ENCODE results near the gene RARG. TPM values are rescaled to one million over a fixed set of nuclear protein-coding genes. Genes with fewer than 3 reads are reported as not detected.

Gene RARG
- total RNA-seq, 2 experiments from 2014 or later, result 38.1 to 40.3 TPM

- no peaks in the 10 kb centered on the region for H3K27me3 Mint-ChIP-seq
- no peak overlapping the region for H3K27ac Mint-ChIP-seq
- POLR2A ChIA-PET, result interaction anchor here (0.6 to 1.3 kb wide), 4 partner anchors 7 to 83 kb away, joined by 3 to 6 read pairs (median 4); partner anchors contain the start of gene ESPL1
- DNase-seq, result no peak
- ATAC-seq (ENCODE audit: low read depth), result no peak
- H3K9me3 Mint-ChIP-seq, result no peaks in the 10 kb centered on the region
- H3K36me3 Mint-ChIP-seq, result peaks cover 3% of the 10 kb centered on the region
- H3K4me3 Mint-ChIP-seq, result no peak overlapping the region
- H3K4me1 Mint-ChIP-seq, result peaks cover 29% of the 10 kb centered on the region
These were observed 26.8 kb upstream of the RARG start for GRCh38 chr12:53258541-53259539.

- Mint-ChIP-seq H3K27me3 (no peaks in the 10 kb centered on the region), H3K27ac (peak overlapping the region; percentile 28), H3K9me3 (no peaks in the 10 kb centered on the region), H3K4me1 (peaks cover 41% of the 10 kb centered on the region), H3K4me3 (no peak overlapping the region), H3K36me3 (peaks cover 6% of the 10 kb centered on the region)
- ATAC-seq (ENCODE audit: low read depth) (no peak), DNase-seq (no peak)
- POLR2A ChIA-PET, result interaction anchor here (1.1 to 1.5 kb wide), 2 partner anchors 12 to 56 kb away, joined by 4 to 6 read pairs; no protein-coding TSS in a partner anchor
These were observed 24.0 kb upstream of the RARG start for GRCh38 chr12:53255996-53256395.

- Mint-ChIP-seq H3K4me1 (peaks cover 45% of the 10 kb centered on the region), H3K4me3 (peak overlapping the region; percentile 10), H3K27me3 (no peaks in the 10 kb centered on the region), H3K36me3 (peaks cover 6% of the 10 kb centered on the region), H3K9me3 (no peaks in the 10 kb centered on the region), H3K27ac (peak overlapping the region; percentile 72)
- POLR2A ChIA-PET, result interaction anchor here (0.6 to 1.1 kb wide), 2 partner anchors 75 to 100 kb away, joined by 3 to 5 read pairs; partner anchors contain the start of genes CSAD and ZNF740
- ATAC-seq (ENCODE audit: low read depth), result no peak
- no peak for DNase-seq
These were observed 23.0 kb upstream of the RARG start for GRCh38 chr12:53254816-53255545.

DNA sequence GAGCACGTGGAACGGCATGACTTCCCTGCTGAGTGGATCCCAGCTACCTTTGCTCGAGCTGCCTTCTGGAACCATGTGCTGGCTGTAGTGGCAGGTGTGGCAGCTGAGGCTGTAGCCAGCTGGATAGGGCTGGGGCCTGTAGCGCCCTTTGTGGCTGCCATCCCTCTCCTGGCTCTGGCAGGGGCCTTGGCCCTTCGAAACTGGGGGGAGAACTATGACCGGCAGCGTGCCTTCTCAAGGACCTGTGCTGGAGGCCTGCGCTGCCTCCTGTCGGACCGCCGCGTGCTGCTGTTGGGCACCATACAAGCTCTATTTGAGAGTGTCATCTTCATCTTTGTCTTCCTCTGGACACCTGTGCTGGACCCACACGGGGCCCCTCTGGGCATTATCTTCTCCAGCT is 21.3 kb upstream of the RARG start:
- H3K9me3 Mint-ChIP-seq, result no peaks in the 10 kb centered on the region
- peaks cover 6% of the 10 kb centered on the region for H3K36me3 Mint-ChIP-seq
- POLR2A ChIA-PET, result interaction anchor here (0.5 to 3.6 kb wide), 6 partner anchors 12 to 47 kb away, joined by 3 to 25 read pairs (median 10); no protein-coding TSS in a partner anchor
- peak overlapping the region; percentile 98 for H3K4me3 Mint-ChIP-seq
- peak overlapping the region; percentile 95 for H3K27ac Mint-ChIP-seq
- H3K27me3 Mint-ChIP-seq, result no peaks in the 10 kb centered on the region
- H3K4me1 Mint-ChIP-seq, result peaks cover 39% of the 10 kb centered on the region
- DNase-seq (no peak), ATAC-seq (ENCODE audit: low read depth) (no peak)

- Mint-ChIP-seq H3K27me3 (no peaks in the 10 kb centered on the region), H3K27ac (peak overlapping the region; percentile 95), H3K4me1 (peaks cover 39% of the 10 kb centered on the region), H3K36me3 (peaks cover 4% of the 10 kb centered on the region), H3K4me3 (peak overlapping the region; percentile 98), H3K9me3 (no peaks in the 10 kb centered on the region)
- ATAC-seq (ENCODE audit: low read depth) (no peak), DNase-seq (no peak)
- POLR2A ChIA-PET, result interaction anchor here (0.7 to 3.6 kb wide), 8 partner anchors 16 to 71 kb away, joined by 3 to 25 read pairs (median 13); partner anchors contain the start of genes AAAS, CSAD, ESPL1 and ZNF740
These were observed 20.4 kb upstream of the RARG start for GRCh38 chr12:53252349-53252916.

DNA sequence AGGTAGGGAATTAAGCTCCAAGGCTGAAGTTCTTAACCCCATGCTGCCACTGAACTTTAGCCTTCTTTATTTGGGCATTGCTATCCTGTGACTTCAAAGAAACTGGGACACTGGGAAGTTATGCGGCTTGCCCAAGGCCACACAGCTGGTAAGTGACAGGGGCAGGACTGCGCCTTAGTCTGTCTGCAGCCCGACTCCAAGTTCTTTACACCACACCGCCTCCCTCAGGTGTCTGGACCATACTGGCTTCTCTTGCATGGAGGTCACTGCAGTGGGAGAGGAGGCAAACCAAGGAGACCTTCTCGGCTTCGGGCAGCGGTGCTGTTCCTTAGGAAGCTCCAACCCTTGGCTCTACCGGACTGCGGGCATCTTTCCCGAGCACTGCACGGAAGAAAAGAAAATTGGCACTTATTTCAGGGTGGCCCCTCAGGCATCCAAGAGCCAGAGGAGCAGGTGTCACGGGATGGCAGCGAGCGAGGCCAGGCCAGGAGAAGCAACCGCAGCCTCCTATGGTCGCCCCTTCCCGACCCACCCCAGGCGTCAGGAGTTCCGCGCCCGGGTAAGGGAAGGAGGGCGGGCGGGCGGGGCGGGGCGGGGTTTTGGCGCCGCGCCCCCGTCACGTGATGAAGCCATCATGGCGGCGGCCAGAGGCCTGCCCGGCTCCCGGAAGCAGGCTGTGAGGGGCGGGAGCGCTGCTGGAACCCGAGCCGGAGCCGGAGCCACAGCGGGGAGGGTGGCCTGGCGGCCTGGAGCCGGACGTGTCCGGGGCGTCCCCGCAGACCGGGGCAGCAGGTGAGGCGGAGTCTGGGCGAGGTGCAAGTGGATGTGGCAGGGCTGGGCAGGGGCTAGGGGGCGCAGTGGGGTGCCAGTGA is 19.7 kb upstream of the RARG start:
- POLR2A ChIA-PET, result interaction anchor here (0.6 to 3.6 kb wide), 10 partner anchors 16 to 92 kb away, joined by 3 to 25 read pairs (median 10); partner anchors contain the start of genes CSAD, ESPL1 and ZNF740
- H3K4me3 Mint-ChIP-seq, result peak overlapping the region; percentile 98
- no peaks in the 10 kb centered on the region for H3K27me3 Mint-ChIP-seq
- H3K9me3 Mint-ChIP-seq, result no peaks in the 10 kb centered on the region
- ATAC-seq (ENCODE audit: low read depth) (peak; percentile 85), DNase-seq (peak; percentile 85)
- H3K36me3 Mint-ChIP-seq, result peaks cover 4% of the 10 kb centered on the region
- peak overlapping the region; percentile 95 for H3K27ac Mint-ChIP-seq
- H3K4me1 Mint-ChIP-seq, result peaks cover 41% of the 10 kb centered on the region

DNA sequence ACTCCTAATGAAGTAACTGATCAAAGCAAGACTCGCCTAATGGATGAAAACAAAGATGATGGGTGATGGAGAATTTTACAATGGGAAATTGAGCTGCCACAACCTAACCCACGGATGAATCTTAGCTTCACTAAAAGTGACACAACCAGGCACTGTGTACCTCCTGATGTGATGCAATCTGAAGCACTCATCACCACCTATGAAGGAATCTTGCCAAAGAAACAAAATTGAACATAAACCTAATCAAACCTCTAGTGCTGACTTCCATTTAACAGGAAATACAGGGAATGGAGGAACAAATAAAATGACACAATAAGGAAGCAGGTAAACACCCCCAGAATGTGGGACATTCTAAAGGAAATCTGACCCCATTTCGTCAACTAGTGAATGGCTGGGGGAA is 13.3 kb upstream of the RARG start:
- POLR2A ChIA-PET, result interaction anchor here (3.4 kb wide), 1 partner anchor 26 kb away, joined by 12 read pairs; no protein-coding TSS in a partner anchor

GRCh38 chr12:53244337-53244736 is 12.3 kb upstream of the RARG start:
- ATAC-seq (ENCODE audit: low read depth) (no peak), DNase-seq (no peak)
- Mint-ChIP-seq H3K36me3 (no peaks in the 10 kb centered on the region), H3K4me3 (no peak overlapping the region), H3K4me1 (peaks cover 9% of the 10 kb centered on the region), H3K27me3 (peaks cover 22% of the 10 kb centered on the region), H3K9me3 (no peaks in the 10 kb centered on the region), H3K27ac (no peak overlapping the region)
- POLR2A ChIA-PET, result interaction anchor here (0.6 to 3.4 kb wide), 2 partner anchors 25 to 50 kb away, joined by 3 to 12 read pairs; no protein-coding TSS in a partner anchor

More for the DNA sequence above, 13.3 kb upstream of the RARG start:
- ATAC-seq (ENCODE audit: low read depth) (no peak), DNase-seq (no peak)
- Mint-ChIP-seq H3K36me3 (no peaks in the 10 kb centered on the region), H3K9me3 (no peaks in the 10 kb centered on the region), H3K4me3 (no peak overlapping the region), H3K27ac (no peak overlapping the region), H3K27me3 (peaks cover 22% of the 10 kb centered on the region), H3K4me1 (peaks cover 9% of the 10 kb centered on the region)

DNA sequence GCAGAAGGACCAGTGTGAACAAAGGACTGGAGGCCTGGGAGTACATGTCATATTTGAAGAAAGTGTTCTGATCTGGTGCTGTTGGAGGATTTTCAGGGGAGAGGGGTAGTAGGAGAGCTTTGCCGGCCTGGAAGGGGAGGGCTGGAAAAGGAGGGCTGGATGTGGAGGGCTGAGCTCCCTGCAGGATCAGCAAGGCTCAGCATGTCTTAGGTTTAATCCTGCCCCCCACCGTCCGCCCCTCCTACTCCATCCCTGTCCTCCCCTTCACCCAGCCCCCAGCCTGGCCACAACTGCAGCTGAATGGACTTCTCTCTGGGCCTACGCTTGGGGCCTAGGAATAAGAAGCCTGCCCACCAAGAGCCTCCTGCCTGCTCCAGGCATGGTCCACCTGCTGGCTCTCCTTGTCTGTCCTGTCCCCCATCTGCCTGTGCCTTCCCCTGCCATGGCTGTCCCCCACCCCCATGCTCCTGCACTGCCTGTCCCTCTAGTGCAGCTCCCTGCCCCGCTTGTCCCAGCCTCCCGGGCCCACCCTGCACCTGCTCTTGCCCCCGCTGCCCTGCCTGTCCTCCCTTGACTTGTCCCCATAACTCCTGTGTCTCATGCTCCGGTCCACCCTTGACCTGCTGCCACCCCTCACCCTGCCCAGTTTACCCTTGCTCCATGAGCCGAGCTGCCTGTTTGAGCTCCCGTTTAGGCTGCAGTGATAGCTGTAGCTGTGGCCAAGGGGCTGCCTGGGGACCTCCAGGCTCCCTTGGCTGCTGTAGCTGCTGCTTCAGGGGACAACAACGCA is 9.8 kb upstream of the RARG start:
- no peak for ATAC-seq (ENCODE audit: low read depth)
- Mint-ChIP-seq H3K9me3 (no peaks in the 10 kb centered on the region), H3K27ac (peak overlapping the region; percentile 33), H3K27me3 (peaks cover 22% of the 10 kb centered on the region), H3K4me3 (no peak overlapping the region), H3K36me3 (no peaks in the 10 kb centered on the region), H3K4me1 (peaks cover 9% of the 10 kb centered on the region)
- DNase-seq, result no peak
- POLR2A ChIA-PET, result interaction anchor here (0.7 kb wide), 1 partner anchor 67 kb away, joined by 3 read pairs; no protein-coding TSS in a partner anchor

DNA sequence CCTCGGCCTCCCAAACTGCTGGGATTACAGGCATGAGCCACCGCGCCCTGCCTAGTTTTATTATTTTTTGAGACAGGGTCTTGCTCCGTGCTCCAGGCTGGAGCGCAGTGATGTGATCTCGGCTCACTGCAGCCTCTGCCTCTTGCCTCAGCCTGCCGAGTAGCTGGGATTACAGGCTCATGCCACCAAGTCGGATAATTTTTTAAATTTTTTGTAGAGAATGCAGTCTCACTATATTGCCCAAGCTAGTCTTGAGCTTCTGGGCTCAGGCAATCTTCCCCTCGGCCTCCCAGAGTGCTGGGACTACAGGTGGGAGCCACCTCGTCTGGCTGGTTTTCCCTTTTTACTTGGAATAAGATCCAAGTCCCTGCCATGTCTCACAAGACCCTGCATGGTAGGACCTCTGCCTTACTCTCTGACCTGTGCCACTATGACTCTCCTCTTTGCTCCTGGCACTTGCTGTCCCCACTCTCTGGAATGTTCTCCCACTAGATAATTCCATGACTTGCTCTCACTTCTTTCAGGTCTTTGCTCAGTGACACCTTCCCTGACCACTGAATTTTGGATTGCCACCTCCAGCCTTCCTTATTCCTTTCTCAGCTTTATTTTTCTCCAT is 7.7 kb upstream of the RARG start:
- POLR2A ChIA-PET, result interaction anchor here (1.0 kb wide), 1 partner anchor 11 kb away, joined by 3 read pairs; no protein-coding TSS in a partner anchor
- Mint-ChIP-seq H3K4me3 (no peak overlapping the region), H3K27ac (no peak overlapping the region), H3K9me3 (no peaks in the 10 kb centered on the region), H3K36me3 (no peaks in the 10 kb centered on the region), H3K27me3 (peaks cover 20% of the 10 kb centered on the region), H3K4me1 (peaks cover 22% of the 10 kb centered on the region)
- ATAC-seq (ENCODE audit: low read depth), result no peak
- no peak for DNase-seq

All from activated naive CD8-positive, alpha-beta T cell treated with anti-CD3 and anti-CD28 coated beads, Interleukin-2, amount 10 ng/mL, durations not matched to agents 7 days and 5 days (primary cell).